GM21515 (cell line): ENCODE measurements around the gene EGFR.
"Not testable (repeated sequence)": the region's sequence is repeated elsewhere in the genome, so short reads cannot be mapped to it uniquely, and the experiment has no call there.

Experiments used
- ATAC-seq: cut with Tn5 transposase; IDR thresholded peaks from one replicate; pipeline ENCODE4 v1.9.1; 2021; ENCODE audit not compliant: unreplicated experiment

Gene EGFR

GRCh38 chr7:55164527-55164926 lies 145.7 kb downstream of the EGFR start:
- ATAC-seq, result no peak

GRCh38 chr7:55165176-55165861 lies 146.5 kb downstream of the EGFR start:
- ATAC-seq, result no peak

GRCh38 chr7:55167296-55167695 lies 148.5 kb downstream of the EGFR start:
- ATAC-seq, result not testable (repeated sequence)

- ATAC-seq, result no peak
Measured at GRCh38 chr7:55170335-55171069, 151.7 kb downstream of the EGFR start.

GRCh38 chr7:55171157-55171556 lies 152.3 kb downstream of the EGFR start:
- no peak for ATAC-seq

GRCh38 chr7:55172161-55172560 lies 153.3 kb downstream of the EGFR start:
- ATAC-seq, result no peak

- no peak for ATAC-seq
Measured at GRCh38 chr7:55172881-55173609, 154.2 kb downstream of the EGFR start.

GRCh38 chr7:55173671-55174070 lies 154.9 kb downstream of the EGFR start:
- ATAC-seq, result no peak

- ATAC-seq, result no peak
Measured at GRCh38 chr7:55174456-55174855, 155.6 kb downstream of the EGFR start.

GRCh38 chr7:55174856-55175255 lies 156.0 kb downstream of the EGFR start:
- ATAC-seq, result no peak

GRCh38 chr7:55177068-55177530 lies 158.3 kb downstream of the EGFR start:
- ATAC-seq, result no peak

- ATAC-seq, result no peak
Measured at GRCh38 chr7:55177589-55178261, 158.9 kb downstream of the EGFR start.

GRCh38 chr7:55178292-55178862 lies 159.6 kb downstream of the EGFR start:
- no peak for ATAC-seq

GRCh38 chr7:55178863-55179773 lies 160.3 kb downstream of the EGFR start:
- ATAC-seq, result no peak

GRCh38 chr7:55179931-55180682 lies 161.3 kb downstream of the EGFR start:
- no peak for ATAC-seq

GRCh38 chr7:55180963-55181542 lies 162.2 kb downstream of the EGFR start:
- ATAC-seq, result no peak

- no peak for ATAC-seq
Measured at GRCh38 chr7:55181762-55182161, 162.9 kb downstream of the EGFR start.

- no peak for ATAC-seq
Measured at GRCh38 chr7:55183897-55184296, 165.1 kb downstream of the EGFR start.

GRCh38 chr7:55185321-55185802 lies 166.5 kb downstream of the EGFR start:
- ATAC-seq, result no peak
